ENCODE measurements around the gene GCSH. TPM values are rescaled to one million over a fixed set of nuclear protein-coding genes. Genes with fewer than 3 reads are reported as not detected.

The GCSH gene
- total RNA-seq, result 16.3 to 19.9 TPM (median 16.4 TPM) in 3 replicates
- long read RNA-seq, transcript GCSH-201 (5 exons, 1,597 nt), result major isoform, 23 of 27 reads
- long read RNA-seq, partial matches to known transcripts, result 0 of 27 reads
- long read RNA-seq, other reads (novel, unspliced or antisense), result 0 of 27 reads

DNA sequence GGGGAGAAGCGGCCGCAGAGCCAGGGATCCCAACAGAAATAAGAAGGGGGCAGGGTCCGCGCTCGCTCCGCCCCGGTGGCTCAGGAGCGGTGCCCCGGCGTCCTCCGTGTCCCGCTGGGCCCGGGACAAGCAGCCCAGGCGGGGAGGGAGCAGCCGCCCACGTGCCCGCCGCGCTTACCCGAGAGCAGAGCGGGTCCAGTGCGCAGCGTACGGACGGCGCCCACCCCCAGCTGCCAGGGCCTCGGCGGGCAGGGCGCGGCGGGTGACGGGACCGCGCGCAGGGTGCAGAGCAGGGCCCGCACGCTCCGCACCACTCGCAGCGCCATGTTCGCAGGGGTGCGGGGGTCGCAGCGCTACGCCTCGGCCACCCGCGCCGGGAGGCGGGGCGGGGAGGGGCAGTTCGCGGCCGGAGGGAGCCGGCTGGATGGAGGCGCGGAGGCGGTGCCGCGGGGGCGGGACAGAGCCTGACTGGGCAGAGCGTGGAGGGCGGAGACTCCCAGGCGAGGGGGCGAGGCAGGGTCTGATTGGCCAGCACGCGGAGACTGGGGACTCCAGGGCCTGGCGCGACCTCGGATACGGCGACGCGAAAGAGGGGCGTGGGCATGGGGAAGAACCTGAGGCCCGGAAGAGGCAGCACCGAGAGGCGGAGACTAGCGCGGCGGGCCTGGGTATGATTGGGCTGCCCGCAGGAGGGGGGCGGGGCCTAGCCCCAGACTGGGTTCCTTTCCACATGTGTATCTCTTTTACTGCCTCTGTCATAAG, at the start of gene GCSH:
Gene GCSH (minus strand): TSS at position 443 of the 762 bp plus-strand sequence. CDS start 117 bp downstream, at position 326.
- Mint-ChIP-seq H3K4me3 (ENCODE audit: unreplicated experiment) (peak within 1 kb of the TSS; percentile 77), H3K27ac (ENCODE audit: unreplicated experiment) (peak within 1 kb of the TSS; percentile 81), H3K9me3 (ENCODE audit: low read depth) (no peaks in the 10 kb centered on the region), H3K36me3 (ENCODE audit: low read depth) (no peaks in the 10 kb centered on the region), H3K4me1 (ENCODE audit: low read depth) (peaks cover 15% of the 10 kb centered on the region), H3K27me3 (ENCODE audit: low read depth) (no peaks in the 10 kb centered on the region)
- peak; percentile 100 for DNase-seq (ENCODE audit: low spot score)
- no peak for TF ChIP-seq CTCF (IDR thresholded peaks at IDR 0.05)

DNA sequence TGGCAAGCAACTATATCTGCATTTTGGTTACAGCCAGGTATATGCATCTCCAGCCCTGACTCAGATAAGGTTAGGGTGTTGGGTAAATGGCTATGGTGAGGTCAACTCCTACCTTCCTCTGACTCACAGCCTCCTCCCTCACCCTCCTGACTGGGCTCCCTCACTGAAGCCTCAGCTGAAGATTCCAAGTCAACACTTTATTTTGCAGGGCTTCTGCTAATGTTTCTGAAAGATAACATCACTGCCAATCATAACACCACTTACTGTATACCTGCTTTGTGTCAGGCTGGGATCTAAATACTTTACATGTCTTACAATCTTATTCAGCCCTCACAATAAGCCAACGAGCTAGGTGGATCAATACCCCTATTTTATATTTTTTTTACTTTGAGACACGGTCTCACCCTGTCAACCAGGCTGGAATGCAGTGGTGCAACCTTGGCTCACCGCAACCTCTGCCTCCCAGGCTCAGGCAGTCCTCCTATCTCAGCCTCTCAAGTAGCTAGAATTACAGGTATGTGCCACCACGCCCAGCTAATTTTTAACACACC, 47.8 kb upstream of the GCSH start:
- Mint-ChIP-seq H3K36me3 (ENCODE audit: low read depth) (no peaks in the 10 kb centered on the region), H3K4me3 (ENCODE audit: unreplicated experiment) (no peak overlapping the region), H3K4me1 (ENCODE audit: low read depth) (no peaks in the 10 kb centered on the region), H3K27me3 (ENCODE audit: low read depth) (peaks cover 16% of the 10 kb centered on the region), H3K9me3 (ENCODE audit: low read depth) (no peaks in the 10 kb centered on the region), H3K27ac (ENCODE audit: unreplicated experiment) (no peak overlapping the region)
- TF ChIP-seq CTCF (IDR thresholded peaks at IDR 0.05), result no peak
- DNase-seq (ENCODE audit: low spot score), result no peak

DNA sequence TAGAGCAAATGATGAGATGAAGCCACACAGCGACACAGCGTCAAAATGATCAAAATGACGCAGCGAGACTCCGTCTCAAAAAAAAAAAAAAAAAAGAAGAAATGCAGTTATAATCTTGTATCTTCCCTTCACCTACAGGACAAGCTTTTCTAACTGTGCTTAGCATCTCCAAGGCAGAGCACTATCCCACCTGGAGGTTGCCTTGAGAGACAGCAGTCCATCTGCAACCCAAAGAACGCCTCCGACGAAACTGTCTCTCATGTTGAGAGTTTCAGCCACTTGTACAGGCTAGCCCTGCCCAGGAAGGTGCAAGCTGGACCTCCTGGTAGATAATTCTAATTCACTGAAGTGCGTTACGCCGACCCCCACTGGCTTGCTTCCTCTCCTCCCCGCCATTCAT, 46.7 kb upstream of the GCSH start:
- Mint-ChIP-seq H3K9me3 (ENCODE audit: low read depth) (no peaks in the 10 kb centered on the region), H3K4me3 (ENCODE audit: unreplicated experiment) (no peak overlapping the region), H3K27ac (ENCODE audit: unreplicated experiment) (no peak overlapping the region), H3K27me3 (ENCODE audit: low read depth) (peaks cover 16% of the 10 kb centered on the region), H3K36me3 (ENCODE audit: low read depth) (no peaks in the 10 kb centered on the region), H3K4me1 (ENCODE audit: low read depth) (no peaks in the 10 kb centered on the region)
- no peak for TF ChIP-seq CTCF (IDR thresholded peaks at IDR 0.05)
- no peak for DNase-seq (ENCODE audit: low spot score)

DNA sequence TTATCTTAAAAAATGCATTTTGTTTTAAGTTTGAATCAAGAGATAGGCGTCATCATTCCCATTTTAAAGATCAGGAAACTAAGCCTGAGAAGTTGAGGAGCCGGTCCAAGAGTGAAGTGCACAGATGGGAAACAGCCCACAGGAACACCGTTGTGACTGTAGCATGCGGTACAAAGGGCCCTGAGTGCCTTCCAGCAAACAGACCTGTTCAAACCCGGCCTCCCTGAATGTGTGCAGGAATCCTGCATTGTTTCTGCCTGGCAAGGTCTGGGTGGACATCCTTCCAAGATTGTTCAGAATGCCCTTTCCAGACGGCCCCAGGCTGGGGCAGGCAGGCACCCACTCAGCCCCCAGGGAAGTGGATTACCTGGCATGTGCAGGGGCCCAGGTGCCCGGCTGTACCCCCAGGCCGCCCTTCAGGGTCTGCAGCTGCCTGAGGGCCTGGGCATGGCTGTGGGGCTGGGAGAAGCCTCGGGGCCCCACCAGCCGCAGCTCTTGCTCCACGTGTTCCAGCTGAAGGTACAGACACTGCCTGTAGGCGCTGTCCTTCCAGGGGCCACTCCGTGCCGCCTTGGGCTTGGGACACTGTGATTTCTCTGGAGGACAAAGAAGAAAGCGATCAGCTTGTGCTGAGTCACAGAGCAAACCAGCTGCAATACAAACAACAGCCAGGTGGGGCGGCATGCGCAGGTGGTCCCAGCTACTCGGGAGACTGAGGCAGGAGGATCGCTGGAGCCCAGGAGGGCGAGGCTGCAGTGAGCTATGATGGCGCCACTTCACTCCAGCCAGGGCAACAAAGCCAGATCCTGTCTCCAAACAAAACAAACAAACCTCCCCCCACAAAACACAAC, 45.0 kb upstream of the GCSH start:
- Mint-ChIP-seq H3K4me3 (ENCODE audit: unreplicated experiment) (no peak overlapping the region), H3K4me1 (ENCODE audit: low read depth) (no peaks in the 10 kb centered on the region), H3K9me3 (ENCODE audit: low read depth) (no peaks in the 10 kb centered on the region), H3K27ac (ENCODE audit: unreplicated experiment) (no peak overlapping the region), H3K36me3 (ENCODE audit: low read depth) (no peaks in the 10 kb centered on the region), H3K27me3 (ENCODE audit: low read depth) (peaks cover 11% of the 10 kb centered on the region)
- TF ChIP-seq CTCF (IDR thresholded peaks at IDR 0.05), result peak; percentile 38
- DNase-seq (ENCODE audit: low spot score), result no peak

Measured in chondrocyte (in vitro differentiated cells).